ENCODE measurements around the gene CCDC39.

The CCDC39 gene

DNA sequence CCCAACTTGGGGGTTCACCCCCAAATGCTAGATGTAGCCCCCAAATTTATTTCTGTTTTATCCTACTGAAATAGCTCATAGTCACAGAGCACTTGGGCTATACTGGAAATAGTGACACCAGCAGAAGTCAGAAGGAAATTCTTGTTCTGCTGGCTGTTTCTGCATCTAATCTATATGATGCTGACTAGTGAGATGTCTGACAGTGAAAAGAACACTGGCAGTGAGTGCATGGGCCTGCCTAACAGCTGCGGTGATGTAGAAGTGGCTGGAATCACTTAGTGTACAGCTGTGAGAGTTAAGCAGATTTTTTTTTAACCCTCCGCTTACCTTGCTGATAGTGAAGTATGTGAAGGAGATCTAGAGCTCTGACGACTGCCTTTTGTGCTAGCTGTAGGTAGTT is 63.3 kb downstream of the CCDC39 start:
- TF ChIP-seq, protein P1, sequence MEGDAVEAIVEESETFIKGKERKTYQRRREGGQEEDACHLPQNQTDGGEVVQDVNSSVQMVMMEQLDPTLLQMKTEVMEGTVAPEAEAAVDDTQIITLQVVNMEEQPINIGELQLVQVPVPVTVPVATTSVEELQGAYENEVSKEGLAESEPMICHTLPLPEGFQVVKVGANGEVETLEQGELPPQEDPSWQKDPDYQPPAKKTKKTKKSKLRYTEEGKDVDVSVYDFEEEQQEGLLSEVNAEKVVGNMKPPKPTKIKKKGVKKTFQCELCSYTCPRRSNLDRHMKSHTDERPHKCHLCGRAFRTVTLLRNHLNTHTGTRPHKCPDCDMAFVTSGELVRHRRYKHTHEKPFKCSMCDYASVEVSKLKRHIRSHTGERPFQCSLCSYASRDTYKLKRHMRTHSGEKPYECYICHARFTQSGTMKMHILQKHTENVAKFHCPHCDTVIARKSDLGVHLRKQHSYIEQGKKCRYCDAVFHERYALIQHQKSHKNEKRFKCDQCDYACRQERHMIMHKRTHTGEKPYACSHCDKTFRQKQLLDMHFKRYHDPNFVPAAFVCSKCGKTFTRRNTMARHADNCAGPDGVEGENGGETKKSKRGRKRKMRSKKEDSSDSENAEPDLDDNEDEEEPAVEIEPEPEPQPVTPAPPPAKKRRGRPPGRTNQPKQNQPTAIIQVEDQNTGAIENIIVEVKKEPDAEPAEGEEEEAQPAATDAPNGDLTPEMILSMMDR (IDR thresholded peaks at IDR 0.05; ENCODE audit: insufficient read depth, low read depth, low read length, missing control alignments) = no peak
- DNase-seq (ENCODE audit: low read depth) = no peak
- no peak overlapping the region for H3K4me3 ChIP-seq (ENCODE audit: low read depth, low read length)

DNA sequence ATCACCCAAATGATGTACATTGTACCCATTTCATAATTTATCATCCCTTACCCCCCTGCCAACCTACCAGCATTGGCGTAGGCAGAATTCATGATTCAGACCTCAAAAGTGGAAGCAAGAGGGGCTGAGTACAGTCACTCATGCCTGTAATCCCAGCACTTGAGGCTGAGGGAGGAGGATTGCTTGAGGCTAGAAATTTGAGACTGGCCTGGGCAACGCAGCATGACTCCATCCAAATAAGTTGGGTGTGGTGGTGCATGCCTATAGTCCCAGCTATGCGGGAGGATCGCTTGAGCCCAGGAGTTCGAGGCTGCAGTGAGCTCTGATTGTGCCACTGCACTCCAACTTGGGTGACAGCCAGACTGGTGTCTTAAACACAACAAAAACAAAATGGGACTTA is 66.9 kb downstream of the CCDC39 start:
- no peak overlapping the region for H3K4me3 ChIP-seq (ENCODE audit: low read depth, low read length)
- DNase-seq (ENCODE audit: low read depth) = no peak
- TF ChIP-seq, protein P1 (IDR thresholded peaks at IDR 0.05; ENCODE audit: insufficient read depth, low read depth, low read length, missing control alignments) = no peak

DNA sequence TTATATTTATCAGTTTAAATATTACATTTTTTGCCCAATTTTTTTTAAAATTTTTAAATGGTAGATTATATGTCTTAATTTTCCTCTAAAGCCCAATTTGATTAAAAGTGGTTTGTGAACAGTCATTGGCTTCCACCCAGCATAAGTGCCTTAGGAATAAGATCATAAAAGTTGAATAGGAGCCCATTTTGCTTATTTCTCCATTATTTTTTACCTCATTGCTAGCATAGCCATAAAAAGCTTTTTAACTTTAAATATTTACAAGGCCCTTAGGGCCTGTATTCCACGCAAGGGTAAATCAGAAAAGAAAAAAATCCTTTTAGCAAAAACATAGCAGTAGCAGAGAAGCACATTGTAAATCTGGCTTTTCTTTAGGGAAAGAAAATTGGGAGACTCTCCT is 68.3 kb downstream of the CCDC39 start:
- no peak overlapping the region for H3K4me3 ChIP-seq (ENCODE audit: low read depth, low read length)
- DNase-seq (ENCODE audit: low read depth) = no peak
- TF ChIP-seq, protein P1 (IDR thresholded peaks at IDR 0.05; ENCODE audit: insufficient read depth, low read depth, low read length, missing control alignments) = no peak

DNA sequence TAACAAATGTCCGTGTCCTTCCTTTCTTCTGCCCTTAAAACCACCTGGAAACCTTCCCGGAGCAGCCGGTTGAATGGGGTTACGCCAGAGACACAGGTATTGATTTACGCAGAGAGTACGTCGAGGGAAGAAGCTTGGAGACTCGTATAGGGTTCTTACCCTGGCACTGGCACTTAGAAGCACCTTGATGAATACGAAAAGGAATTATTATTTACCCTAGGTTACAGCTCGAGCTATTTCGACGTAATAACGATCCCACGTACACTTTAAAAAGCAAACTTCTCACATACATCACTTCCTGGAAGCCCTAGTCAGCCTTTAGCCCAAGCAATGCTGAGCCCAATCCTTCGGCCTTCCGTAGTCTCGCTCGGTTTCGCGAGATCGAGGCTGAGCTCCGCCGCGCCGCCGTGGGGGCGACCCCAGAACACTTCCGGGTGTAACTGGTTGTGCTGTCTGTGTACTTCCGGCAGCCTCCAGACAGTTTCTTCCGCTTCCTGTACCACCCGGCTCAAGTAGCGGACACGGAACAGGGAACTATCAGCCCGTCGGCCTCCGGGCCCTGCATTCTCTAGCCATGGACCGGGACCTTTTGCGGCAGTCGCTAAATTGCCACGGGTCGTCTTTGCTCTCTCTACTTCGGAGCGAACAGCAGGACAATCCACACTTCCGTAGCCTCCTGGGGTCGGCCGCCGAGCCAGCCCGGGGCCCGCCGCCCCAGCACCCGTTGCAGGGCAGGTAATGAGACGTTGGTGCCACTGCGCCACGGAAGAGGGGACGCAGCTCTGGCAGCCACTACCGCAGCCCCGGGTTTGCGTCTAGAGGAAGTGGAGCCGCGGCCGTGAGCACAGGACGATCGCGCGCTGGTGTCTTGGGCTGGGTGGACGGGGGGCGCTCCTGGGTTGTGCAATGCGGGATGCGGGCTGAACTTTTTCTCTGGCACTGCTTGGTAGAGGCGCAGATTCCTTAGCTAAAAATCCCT is 77.3 kb downstream of the CCDC39 start, which contains the start of gene TTC14:
Gene TTC14, plus strand, starts transcription at position 476 of the 979 bp plus-strand sequence. Its CDS starts 99 bp downstream, at position 575.
- TF ChIP-seq, protein P1 (IDR thresholded peaks at IDR 0.05; ENCODE audit: insufficient read depth, low read depth, low read length, missing control alignments) = no peak
- peak; percentile 97 for DNase-seq (ENCODE audit: low read depth)
- H3K4me3 ChIP-seq (ENCODE audit: low read depth, low read length) = peak within 1 kb of the TSS; percentile 92

DNA sequence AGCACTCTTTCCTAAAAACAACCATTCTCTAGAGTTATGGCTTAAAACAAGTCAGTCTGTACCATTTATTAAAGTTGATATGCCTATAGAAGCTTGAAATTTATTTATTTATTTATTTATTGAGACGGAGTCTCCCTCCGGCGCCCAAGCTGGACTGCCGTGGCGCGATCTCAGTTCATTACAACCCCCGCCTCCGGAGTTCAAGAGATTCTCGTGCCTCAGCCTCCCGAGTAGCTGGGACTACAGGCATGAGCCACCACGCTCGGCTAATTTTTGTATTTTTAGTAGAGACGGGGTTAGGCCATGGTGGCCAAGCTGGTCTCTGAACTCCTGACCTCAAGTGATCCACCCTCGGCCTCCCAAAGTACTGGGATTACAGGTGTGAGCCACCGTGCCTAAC is 78.8 kb downstream of the CCDC39 start:
- no peak overlapping the region for H3K4me3 ChIP-seq (ENCODE audit: low read depth, low read length)
- TF ChIP-seq, protein P1 (IDR thresholded peaks at IDR 0.05; ENCODE audit: insufficient read depth, low read depth, low read length, missing control alignments) = no peak
- no peak for DNase-seq (ENCODE audit: low read depth)

DNA sequence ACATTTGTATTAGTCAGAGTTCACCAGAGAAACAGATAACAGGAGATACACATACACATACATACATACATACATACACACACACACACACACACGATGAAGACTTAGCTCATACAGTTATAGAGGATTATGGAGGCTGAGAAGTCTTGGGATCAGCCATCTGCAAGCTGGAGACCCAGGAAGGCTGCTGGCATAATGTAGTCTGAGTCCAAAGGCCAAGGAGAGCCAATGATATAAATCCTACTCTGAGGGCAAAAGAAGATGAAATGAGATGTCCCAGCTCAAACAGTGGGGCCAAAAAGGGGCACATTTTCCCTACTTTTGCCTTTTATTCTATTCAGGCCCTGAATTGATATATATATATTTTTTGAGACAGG is 83.7 kb downstream of the CCDC39 start:
- TF ChIP-seq, protein P1 (IDR thresholded peaks at IDR 0.05; ENCODE audit: insufficient read depth, low read depth, low read length, missing control alignments) = no peak
- no peak overlapping the region for H3K4me3 ChIP-seq (ENCODE audit: low read depth, low read length)
- no peak for DNase-seq (ENCODE audit: low read depth)
